HepG2 (cell line): ENCODE data around the gene YBX2. TPM values are rescaled to one million over a fixed set of nuclear protein-coding genes. Genes with fewer than 3 reads are reported as not detected.

Source experiments
- ATAC-seq: fragments of 200-7000 bp; cut with Tn5 transposase; 3 replicates; pipeline ENCODE4 v1.9.1; 2020; ENCODE audit warnings: mild to moderate bottlenecking, moderate library complexity
- BruUV-seq: library from RNA; stranded (reverse); fragments of 400-500 nt; replicated peaks from 2 replicates; lab custom pipeline; 2021; lab: Mats Ljungman, UMichigan
- CTCF ChIA-PET: fragments of 300-600 bp; formaldehyde crosslinking; extraction: SDS; loops from one replicate; lab custom pipeline; 2021; ENCODE audit warnings: low total read pairs, inconsistent platforms, low intra/inter-chr PET ratio; lab: Yijun Ruan, JAX
- POLR2A ChIA-PET: fragments of 350-600 bp; sonication (Branson Sonifier 250); formaldehyde crosslinking; loops from one replicate; lab custom pipeline; 2020; ENCODE audit warnings: antibody characterized with exemption, inconsistent platforms; lab: Yijun Ruan, JAX
- DNase-seq: peaks from one replicate; pipeline ENCODE4 v3.0.0-alpha.2; 2015; ENCODE audit warnings: low spot score
- FAIRE-seq: peaks from 3 replicates; lab custom pipeline; 2011; peaks lifted over from hg19 to GRCh38; lab: Jason Lieb, UNC
- H2AFZ ChIP-seq: one replicate; pipeline ENCODE4 v1.6.1; 2011; ENCODE audit warnings: low read length, inconsistent platforms
- H3K27ac ChIP-seq: fragments of 300-600 bp; 3 replicates; pipeline ENCODE4 v1.8.0; 2011; ENCODE audit warnings: mixed run types, mild to moderate bottlenecking, mixed read lengths, low read length, inconsistent platforms; ENCODE audit not compliant: insufficient read depth; ENCODE audit errors: extremely low read length
- H3K27me3 ChIP-seq, 2 experiments: fragments of 200-600 bp in 1 of 2; 2 replicates in 1 of 2; 3 replicates in 1 of 2; pipeline versions ENCODE4 v1.6.0 to v1.8.0; 2011; ENCODE audit warnings: low read length in 2 of 2, mild to moderate bottlenecking in 2 of 2, moderate library complexity in 2 of 2, inconsistent platforms in 1 of 2; ENCODE audit not compliant: insufficient read depth in 2 of 2, control insufficient read depth in 1 of 2
- H3K36me3 ChIP-seq, 2 experiments: fragments of 200-600 bp in 1 of 2; replicated peaks in 1 of 2; 2 replicates in 1 of 2; 3 replicates in 1 of 2; pipeline versions ENCODE4 v1.5.1 to v1.8.0; 2011; ENCODE audit warnings: low read length in 2 of 2, inconsistent platforms in 1 of 2; ENCODE audit not compliant: insufficient read depth in 2 of 2, control insufficient read depth in 1 of 2
- H3K4me1 ChIP-seq: 2 replicates; pipeline ENCODE4 v1.5.1; 2012; ENCODE audit warnings: low read length, inconsistent platforms; ENCODE audit not compliant: insufficient read depth
- H3K4me2 ChIP-seq: 2 replicates; pipeline ENCODE4 v1.6.0; 2011; ENCODE audit warnings: low read depth, low read length, inconsistent platforms
- H3K4me3 ChIP-seq, 3 experiments: fragments of 200-600 bp in 1 of 3; sonication (generic), shearing (Covaris generic) in 1 of 3; replicated peaks in 1 of 3; 2 replicates each; pipeline ENCODE4 v1.5.1; 2011 to 2016; ENCODE audit warnings: low read length in 3 of 3, inconsistent platforms in 2 of 3, low read depth in 2 of 3, mild to moderate bottlenecking in 2 of 3, control low read depth in 1 of 3, mixed read lengths in 1 of 3; ENCODE audit not compliant: insufficient read depth in 1 of 3
- H3K79me2 ChIP-seq: one replicate; pipeline ENCODE4 v1.6.1; 2011; ENCODE audit warnings: low read length, inconsistent platforms; ENCODE audit not compliant: insufficient read depth
- H3K9ac ChIP-seq: 2 replicates; pipeline ENCODE4 v1.6.0; 2011; ENCODE audit warnings: mild to moderate bottlenecking, low read depth, low read length, inconsistent platforms; ENCODE audit not compliant: insufficient read depth
- H3K9me3 ChIP-seq: 2 replicates; pipeline ENCODE4 v1.5.1; 2012; ENCODE audit warnings: mild to moderate bottlenecking, low read length
- H4K20me1 ChIP-seq: 2 replicates; pipeline ENCODE4 v1.6.0; 2011; ENCODE audit warnings: inconsistent platforms, mild to moderate bottlenecking, low read length, moderate library complexity; ENCODE audit not compliant: insufficient read depth
- FLYWCH1 ChIP-seq: sonication (generic); formaldehyde crosslinking; IDR thresholded peaks from 2 replicates; pipeline ENCODE4 v1.8.1; 2023; ENCODE audit warnings: mild to moderate bottlenecking, missing genetic modification reagents
- HMGXB4 ChIP-seq, 2 experiments: sonication (generic) in 1 of 2; formaldehyde crosslinking in 1 of 2; IDR thresholded peaks; 2 replicates each; pipeline versions ENCODE4 v1.4.0 to v1.6.1; 2018 to 2020; ENCODE audit warnings: missing genetic modification reagents in 2 of 2, borderline replicate concordance in 1 of 2, low read depth in 1 of 2, mild to moderate bottlenecking in 1 of 2, missing biosample characterization in 1 of 2
- HOXD1 ChIP-seq: sonication (generic); formaldehyde crosslinking; IDR thresholded peaks from 2 replicates; pipeline ENCODE4 v1.5.0; 2020; ENCODE audit warnings: missing genetic modification reagents
- TCF7 ChIP-seq: sonication (generic); IDR thresholded peaks from 2 replicates; pipeline ENCODE4 v1.6.1; 2016; ENCODE audit warnings: antibody characterized with exemption, low read depth
- ZNF260 ChIP-seq: sonication (generic); formaldehyde crosslinking; IDR thresholded peaks from 2 replicates; pipeline ENCODE4 v1.4.0; 2020; ENCODE audit warnings: missing genetic modification reagents, low read depth, mild to moderate bottlenecking, borderline replicate concordance
- ZNF598 ChIP-seq: sonication (generic); formaldehyde crosslinking; IDR thresholded peaks from 2 replicates; pipeline ENCODE4 v1.5.1; 2020; ENCODE audit warnings: mild to moderate bottlenecking, missing genetic modification reagents, borderline replicate concordance
- WGBS: methylation state at CpG from one replicate; pipeline ENCODE4 v1.1.6; 2017; ENCODE audit warnings: low lambda C conversion rate; 5-methylcytosine and 5-hydroxymethylcytosine counted together
- in situ Hi-C: cut with HindIII; loops from 2 replicates; pipeline ENCODE4 v1.10.0; 2017; ENCODE audit warnings: low pct_unique_long_range_greater_than_20kb; ENCODE audit not compliant: extremely low pct_ligation_motif_present
- intact Hi-C: fragments of 100-400 bp; cut with micrococcal nuclease; formaldehyde crosslinking; loops from one replicate; pipeline ENCODE4 v1.10.0; 2022; ENCODE audit not compliant: unreplicated experiment
- polyA plus RNA-seq, 8 experiments: library from polyadenylated mRNA; depleted of rRNA in 3 of 8; stranded (reverse) in 7 of 8; unstranded in 1 of 8; fragments of >200 nt; fragmentation: Illumina TruSeq in 4 of 8; extraction: Trizol in 4 of 8; gene quantifications; 2 replicates each; pipeline versions ENCODE4 v1.2.1 to v1.2.3, GENCODE V29; 2011 to 2016; ENCODE audit warnings: low read depth in 4 of 8, missing spikeins in 1 of 8, mixed read lengths in 1 of 8; ENCODE audit not compliant: insufficient read depth in 1 of 8
- total RNA-seq, 5 experiments: library from RNA; depleted of rRNA; stranded (reverse); fragments of >200 nt; fragmentation: Illumina TruSeq; extraction: Trizol; gene quantifications; 2 replicates each; pipeline ENCODE4 v1.2.3, GENCODE V29; 2016; ENCODE audit warnings: low read depth in 1 of 5

Gene YBX2
- total and polyA plus RNA-seq, 2 of the 13 experiments (the other 11 are each of a cell fraction or from before 2014, with no cell fraction given), result 0.12 to 0.22 TPM

- no peak overlapping the region for H3K4me3 ChIP-seq
- TF ChIP-seq HOXD1 (CRISPR knock-in tag) (no peak), FLYWCH1 (CRISPR knock-in tag) (no peak), TCF7 (no peak), HMGXB4 (CRISPR knock-in tag; IDR thresholded peaks at IDR 0.05; ENCODE audit: borderline replicate concordance in 1 of 2, low read depth in 1 of 2) (no peak), ZNF260 (CRISPR knock-in tag) (no peak), ZNF598 (CRISPR knock-in tag) (no peak)
- no peaks in the 10 kb centered on the region for H3K27me3 ChIP-seq
- in situ Hi-C loops (no loop called here), intact Hi-C loops (no loop called here)
- peaks cover 10% of the 10 kb centered on the region; the same call in 1 of the 2 replicates for H4K20me1 ChIP-seq
- no peak overlapping the region for H3K4me2 ChIP-seq
- H3K79me2 ChIP-seq, result peaks cover 10% of the 10 kb centered on the region
- peaks cover 11% of the 10 kb centered on the region for H3K4me1 ChIP-seq
- no peak for FAIRE-seq
- DNase-seq, result no peak
- POLR2A ChIA-PET, result no interaction called here
- CTCF ChIA-PET, result no interaction called here
- peaks cover 20 to 53% of the 10 kb centered on the region in 2 experiments for H3K36me3 ChIP-seq
- H3K27ac ChIP-seq, result no peak overlapping the region
- 95% methylated on average over 8 of the region's 13 CpGs for WGBS
- no peak for ATAC-seq
- no peaks in the 10 kb centered on the region for H3K9me3 ChIP-seq
- H2AFZ ChIP-seq, result no peak overlapping the region
- no TSS peak for BruUV-seq
- no peak overlapping the region for H3K9ac ChIP-seq
Observed at GRCh38 chr17:7318121-7318860, 23.9 kb upstream of the YBX2 start.
